ENCODE data around the gene CENPF.

DNA sequence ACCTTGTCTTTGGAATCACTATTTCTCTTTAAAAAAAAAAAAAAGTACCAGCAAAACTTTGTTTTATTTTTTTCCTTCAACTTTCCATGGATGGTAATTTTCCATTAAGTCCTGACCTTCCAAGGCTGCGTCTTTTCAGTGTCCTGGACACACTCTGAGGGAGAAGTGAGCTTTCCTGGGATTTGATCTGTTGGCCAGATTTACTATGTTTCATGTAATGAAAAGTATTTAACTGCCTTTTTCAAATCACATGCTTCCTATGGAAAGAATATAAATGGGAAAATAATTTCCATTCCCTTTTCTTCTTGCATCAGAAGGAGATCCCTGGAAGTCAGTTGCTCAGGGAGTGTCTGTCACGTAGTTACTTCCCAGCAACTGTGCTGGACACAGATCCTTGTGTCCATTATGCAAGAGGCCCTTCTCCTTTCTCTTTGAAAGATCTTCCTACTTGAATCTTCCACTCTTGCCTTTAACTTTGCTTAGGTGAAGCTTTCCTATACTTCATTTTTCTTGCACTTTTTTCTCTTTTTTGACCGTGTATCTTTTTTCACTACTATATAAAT is 59.3 kb downstream of the CENPF start:
- TF ChIP-seq, protein P1, sequence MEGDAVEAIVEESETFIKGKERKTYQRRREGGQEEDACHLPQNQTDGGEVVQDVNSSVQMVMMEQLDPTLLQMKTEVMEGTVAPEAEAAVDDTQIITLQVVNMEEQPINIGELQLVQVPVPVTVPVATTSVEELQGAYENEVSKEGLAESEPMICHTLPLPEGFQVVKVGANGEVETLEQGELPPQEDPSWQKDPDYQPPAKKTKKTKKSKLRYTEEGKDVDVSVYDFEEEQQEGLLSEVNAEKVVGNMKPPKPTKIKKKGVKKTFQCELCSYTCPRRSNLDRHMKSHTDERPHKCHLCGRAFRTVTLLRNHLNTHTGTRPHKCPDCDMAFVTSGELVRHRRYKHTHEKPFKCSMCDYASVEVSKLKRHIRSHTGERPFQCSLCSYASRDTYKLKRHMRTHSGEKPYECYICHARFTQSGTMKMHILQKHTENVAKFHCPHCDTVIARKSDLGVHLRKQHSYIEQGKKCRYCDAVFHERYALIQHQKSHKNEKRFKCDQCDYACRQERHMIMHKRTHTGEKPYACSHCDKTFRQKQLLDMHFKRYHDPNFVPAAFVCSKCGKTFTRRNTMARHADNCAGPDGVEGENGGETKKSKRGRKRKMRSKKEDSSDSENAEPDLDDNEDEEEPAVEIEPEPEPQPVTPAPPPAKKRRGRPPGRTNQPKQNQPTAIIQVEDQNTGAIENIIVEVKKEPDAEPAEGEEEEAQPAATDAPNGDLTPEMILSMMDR (conservative IDR thresholded peaks at IDR 0.05; ENCODE audit: low read depth in 2 of 2), result no peak
- TF ChIP-seq EZH2phosphoT487 (IDR thresholded peaks at IDR 0.05; ENCODE audit: unreplicated experiment) (no peak), EZH2 (IDR thresholded peaks at IDR 0.05; ENCODE audit: low read depth, unreplicated experiment) (no peak), POLR2AphosphoS5 (IDR thresholded peaks at IDR 0.05; ENCODE audit: low read depth) (no peak), NANOG (IDR thresholded peaks at IDR 0.05; ENCODE audit: borderline replicate concordance) (no peak), JUNB (IDR thresholded peaks at IDR 0.05; ENCODE audit: unreplicated experiment) (no peak)
- TF ChIP-seq, protein P2, sequence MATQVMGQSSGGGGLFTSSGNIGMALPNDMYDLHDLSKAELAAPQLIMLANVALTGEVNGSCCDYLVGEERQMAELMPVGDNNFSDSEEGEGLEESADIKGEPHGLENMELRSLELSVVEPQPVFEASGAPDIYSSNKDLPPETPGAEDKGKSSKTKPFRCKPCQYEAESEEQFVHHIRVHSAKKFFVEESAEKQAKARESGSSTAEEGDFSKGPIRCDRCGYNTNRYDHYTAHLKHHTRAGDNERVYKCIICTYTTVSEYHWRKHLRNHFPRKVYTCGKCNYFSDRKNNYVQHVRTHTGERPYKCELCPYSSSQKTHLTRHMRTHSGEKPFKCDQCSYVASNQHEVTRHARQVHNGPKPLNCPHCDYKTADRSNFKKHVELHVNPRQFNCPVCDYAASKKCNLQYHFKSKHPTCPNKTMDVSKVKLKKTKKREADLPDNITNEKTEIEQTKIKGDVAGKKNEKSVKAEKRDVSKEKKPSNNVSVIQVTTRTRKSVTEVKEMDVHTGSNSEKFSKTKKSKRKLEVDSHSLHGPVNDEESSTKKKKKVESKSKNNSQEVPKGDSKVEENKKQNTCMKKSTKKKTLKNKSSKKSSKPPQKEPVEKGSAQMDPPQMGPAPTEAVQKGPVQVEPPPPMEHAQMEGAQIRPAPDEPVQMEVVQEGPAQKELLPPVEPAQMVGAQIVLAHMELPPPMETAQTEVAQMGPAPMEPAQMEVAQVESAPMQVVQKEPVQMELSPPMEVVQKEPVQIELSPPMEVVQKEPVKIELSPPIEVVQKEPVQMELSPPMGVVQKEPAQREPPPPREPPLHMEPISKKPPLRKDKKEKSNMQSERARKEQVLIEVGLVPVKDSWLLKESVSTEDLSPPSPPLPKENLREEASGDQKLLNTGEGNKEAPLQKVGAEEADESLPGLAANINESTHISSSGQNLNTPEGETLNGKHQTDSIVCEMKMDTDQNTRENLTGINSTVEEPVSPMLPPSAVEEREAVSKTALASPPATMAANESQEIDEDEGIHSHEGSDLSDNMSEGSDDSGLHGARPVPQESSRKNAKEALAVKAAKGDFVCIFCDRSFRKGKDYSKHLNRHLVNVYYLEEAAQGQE (IDR thresholded peaks at IDR 0.05; ENCODE audit: unreplicated experiment), result no peak

Measured in GM23338 (cell line).